Caco-2 (cell line): ENCODE measurements around the gene HGS. TPM values are rescaled to one million over a fixed set of nuclear protein-coding genes. Genes with fewer than 3 reads are reported as not detected.

ENCODE experiments used
- BruUV-seq: library from RNA; stranded (reverse); fragments of 400-500 nt; replicated peaks from 2 replicates; lab custom pipeline; 2021; lab: Mats Ljungman, UMichigan
- CTCF ChIA-PET: fragments of 300-600 bp; sonication (Branson Sonifier 250); formaldehyde crosslinking; loops from one replicate; lab custom pipeline; 2022; ENCODE audit warnings: antibody characterized with exemption; lab: Charles Lee
- POLR2A ChIA-PET: fragments of 300-600 bp; sonication (Branson Sonifier 250); formaldehyde crosslinking; loops from one replicate; lab custom pipeline; 2022; ENCODE audit warnings: antibody characterized with exemption; lab: Charles Lee
- DNase-seq, 2 experiments: peaks; one replicate each; pipeline versions ENCODE4 v3.0.0 to v3.0.0-alpha.2; 2020 to 2022
- H3K27me3 ChIP-seq: replicated peaks from 2 replicates; pipeline ENCODE4 v1.6.0; 2011; ENCODE audit warnings: low read length; ENCODE audit not compliant: control insufficient read depth, insufficient read depth
- H3K36me3 ChIP-seq: 2 replicates; pipeline ENCODE4 v1.5.1; 2011; ENCODE audit warnings: low read length; ENCODE audit not compliant: control insufficient read depth, insufficient read depth
- H3K4me1 ChIP-seq: fragments of 250-450 bp; sonication (Bioruptor Pico); 2 replicates; pipeline ENCODE4 v1.5.1; 2020; ENCODE audit warnings: mild to moderate bottlenecking
- H3K4me3 ChIP-seq: 2 replicates; pipeline ENCODE4 v1.5.1; 2011; ENCODE audit warnings: low read depth, mild to moderate bottlenecking, control low read depth, low read length
- H3K9me3 ChIP-seq: fragments of 250-450 bp; sonication (Bioruptor Pico); 2 replicates; pipeline ENCODE4 v1.5.1; 2020; ENCODE audit warnings: mild to moderate bottlenecking, moderate library complexity
- H3K27ac Mint-ChIP-seq: one replicate; pipeline ENCODE4 v1.8.0; 2022; ENCODE audit warnings: mixed read lengths; ENCODE audit not compliant: unreplicated experiment
- H3K27me3 Mint-ChIP-seq: one replicate; pipeline ENCODE4 v1.8.0; 2022; ENCODE audit warnings: mixed read lengths; ENCODE audit not compliant: insufficient read depth, unreplicated experiment
- H3K36me3 Mint-ChIP-seq: one replicate; pipeline ENCODE4 v1.8.0; 2022; ENCODE audit warnings: mild to moderate bottlenecking, mixed read lengths; ENCODE audit not compliant: insufficient read depth, unreplicated experiment
- H3K4me1 Mint-ChIP-seq: one replicate; pipeline ENCODE4 v1.8.0; 2022; ENCODE audit warnings: low read depth, mixed read lengths; ENCODE audit not compliant: unreplicated experiment
- H3K4me3 Mint-ChIP-seq: one replicate; pipeline ENCODE4 v1.8.0; 2022; ENCODE audit warnings: mild to moderate bottlenecking, moderate library complexity, mixed read lengths; ENCODE audit not compliant: unreplicated experiment
- H3K9me3 Mint-ChIP-seq: one replicate; pipeline ENCODE4 v1.8.0; 2022; ENCODE audit warnings: mixed read lengths; ENCODE audit not compliant: unreplicated experiment
- intact Hi-C: fragments of 100-400 bp; cut with micrococcal nuclease; formaldehyde crosslinking; loops from one replicate; pipeline ENCODE4 v1.10.0; 2022; ENCODE audit not compliant: unreplicated experiment
- total RNA-seq: library from RNA; stranded (reverse); gene quantifications from 2 replicates; pipeline ENCODE4 v1.2.3, GENCODE V29; 2022
- TF ChIP-seq, protein P1 (sequence below), 2 experiments: fragments of 200-600 bp in 1 of 2; IDR thresholded peaks; 1 replicate in 1 of 2; 2 replicates in 1 of 2; pipeline versions ENCODE4 v1.5.1 to v1.8.0; 2011 to 2022; ENCODE audit warnings: antibody characterized with exemption in 1 of 2, control low read depth in 1 of 2, inconsistent platforms in 1 of 2, low read depth in 1 of 2, low read length in 1 of 2, mild to moderate bottlenecking in 1 of 2, moderate library complexity in 1 of 2; ENCODE audit not compliant: insufficient read depth in 1 of 2, severe bottlenecking in 1 of 2, unreplicated experiment in 1 of 2

The HGS gene
- total RNA-seq, 1 experiment from 2014 or later: 176 TPM

DNA sequence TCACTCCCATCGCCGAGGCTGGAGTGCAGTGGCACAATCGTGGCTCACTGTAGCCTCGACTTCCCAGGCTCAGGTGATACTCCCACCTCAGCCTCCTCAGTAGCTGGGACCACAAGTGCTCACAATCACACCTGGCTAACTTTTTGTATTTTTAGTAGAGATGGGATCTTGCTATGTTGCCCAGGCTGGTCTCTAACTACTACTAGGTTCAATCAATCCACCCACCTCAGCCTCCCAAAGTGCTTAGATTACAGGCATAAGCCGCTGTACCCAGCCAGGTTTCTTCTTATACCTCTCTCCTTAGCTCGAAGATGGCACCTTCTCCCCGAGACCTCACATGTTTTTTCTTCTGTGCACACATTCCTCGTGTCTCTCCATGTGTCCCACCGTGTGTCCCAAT is 43.8 kb upstream of the HGS start:
- Mint-ChIP-seq H3K4me1 (no peaks in the 10 kb centered on the region), H3K27me3 (no peaks in the 10 kb centered on the region), H3K27ac (no peak overlapping the region), H3K9me3 (no peaks in the 10 kb centered on the region), H3K4me3 (no peak overlapping the region), H3K36me3 (peaks cover 20% of the 10 kb centered on the region)
- ChIA-PET CTCF (no interaction called here), POLR2A (no interaction called here)
- no peaks in the 10 kb centered on the region for H3K36me3 ChIP-seq
- TF ChIP-seq, protein P1, sequence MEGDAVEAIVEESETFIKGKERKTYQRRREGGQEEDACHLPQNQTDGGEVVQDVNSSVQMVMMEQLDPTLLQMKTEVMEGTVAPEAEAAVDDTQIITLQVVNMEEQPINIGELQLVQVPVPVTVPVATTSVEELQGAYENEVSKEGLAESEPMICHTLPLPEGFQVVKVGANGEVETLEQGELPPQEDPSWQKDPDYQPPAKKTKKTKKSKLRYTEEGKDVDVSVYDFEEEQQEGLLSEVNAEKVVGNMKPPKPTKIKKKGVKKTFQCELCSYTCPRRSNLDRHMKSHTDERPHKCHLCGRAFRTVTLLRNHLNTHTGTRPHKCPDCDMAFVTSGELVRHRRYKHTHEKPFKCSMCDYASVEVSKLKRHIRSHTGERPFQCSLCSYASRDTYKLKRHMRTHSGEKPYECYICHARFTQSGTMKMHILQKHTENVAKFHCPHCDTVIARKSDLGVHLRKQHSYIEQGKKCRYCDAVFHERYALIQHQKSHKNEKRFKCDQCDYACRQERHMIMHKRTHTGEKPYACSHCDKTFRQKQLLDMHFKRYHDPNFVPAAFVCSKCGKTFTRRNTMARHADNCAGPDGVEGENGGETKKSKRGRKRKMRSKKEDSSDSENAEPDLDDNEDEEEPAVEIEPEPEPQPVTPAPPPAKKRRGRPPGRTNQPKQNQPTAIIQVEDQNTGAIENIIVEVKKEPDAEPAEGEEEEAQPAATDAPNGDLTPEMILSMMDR (IDR thresholded peaks at IDR 0.05; ENCODE audit: insufficient read depth in 1 of 2, low read depth in 1 of 2, low read length in 1 of 2, severe bottlenecking in 1 of 2, unreplicated experiment in 1 of 2): no peak
- H3K9me3 ChIP-seq: no peaks in the 10 kb centered on the region
- no peak overlapping the region for H3K4me3 ChIP-seq
- H3K27me3 ChIP-seq: no peaks in the 10 kb centered on the region
- intact Hi-C loops: no loop called here
- H3K4me1 ChIP-seq: peaks cover 9% of the 10 kb centered on the region; the same call in 1 of the 2 replicates
- DNase-seq: no peak
- BruUV-seq: no TSS peak

DNA sequence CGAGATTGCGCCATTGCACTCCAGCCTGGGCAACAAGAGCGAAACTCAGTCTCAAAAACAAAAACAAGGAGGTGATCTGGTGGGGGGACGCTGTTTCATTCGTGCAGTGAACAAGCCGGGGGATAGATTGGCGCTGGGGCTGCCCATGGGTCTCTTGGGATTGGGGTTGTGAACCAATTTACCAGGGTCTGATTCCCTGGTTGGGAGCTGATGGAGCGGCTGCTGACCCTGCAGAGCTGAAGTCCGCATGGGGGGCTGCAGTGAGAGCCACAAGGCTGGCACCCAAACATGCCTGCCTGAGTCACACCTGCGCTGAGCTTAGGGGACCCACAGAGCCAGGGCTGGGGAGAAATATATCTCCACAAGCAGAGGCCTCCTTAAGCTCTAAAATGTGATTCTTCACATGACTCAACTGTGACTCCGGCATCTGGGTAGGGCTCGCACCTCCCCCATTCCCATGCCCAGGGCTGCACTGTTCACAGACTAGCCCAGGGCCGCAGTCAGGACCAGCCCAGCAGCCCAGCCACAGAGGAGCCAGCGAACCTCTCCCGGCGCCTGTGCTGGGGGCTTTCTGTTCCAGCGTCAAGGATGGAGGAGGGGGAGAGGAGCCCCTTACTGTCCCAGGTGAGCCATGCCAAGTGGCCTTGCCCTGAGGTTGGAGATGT is 41.9 kb upstream of the HGS start:
- no peaks in the 10 kb centered on the region for H3K9me3 Mint-ChIP-seq
- intact Hi-C loops: no loop called here
- H3K9me3 ChIP-seq: no peaks in the 10 kb centered on the region
- H3K27me3 ChIP-seq: no peaks in the 10 kb centered on the region
- H3K4me3 Mint-ChIP-seq: no peak overlapping the region
- ChIA-PET POLR2A (no interaction called here), CTCF (no interaction called here)
- BruUV-seq: no TSS peak
- H3K4me3 ChIP-seq: no peak overlapping the region
- H3K4me1 Mint-ChIP-seq: no peaks in the 10 kb centered on the region
- no peaks in the 10 kb centered on the region for H3K27me3 Mint-ChIP-seq
- H3K4me1 ChIP-seq: 0 out of 2 replicates have a peak, but pooled peaks cover 5% of the 10 kb centered on the region
- H3K27ac Mint-ChIP-seq: no peak overlapping the region
- TF ChIP-seq, protein P1 (IDR thresholded peaks at IDR 0.05; ENCODE audit: insufficient read depth in 1 of 2, low read depth in 1 of 2, low read length in 1 of 2, severe bottlenecking in 1 of 2, unreplicated experiment in 1 of 2): no peak
- no peak for DNase-seq
- peaks cover 3% of the 10 kb centered on the region for H3K36me3 Mint-ChIP-seq
- H3K36me3 ChIP-seq: no peaks in the 10 kb centered on the region

DNA sequence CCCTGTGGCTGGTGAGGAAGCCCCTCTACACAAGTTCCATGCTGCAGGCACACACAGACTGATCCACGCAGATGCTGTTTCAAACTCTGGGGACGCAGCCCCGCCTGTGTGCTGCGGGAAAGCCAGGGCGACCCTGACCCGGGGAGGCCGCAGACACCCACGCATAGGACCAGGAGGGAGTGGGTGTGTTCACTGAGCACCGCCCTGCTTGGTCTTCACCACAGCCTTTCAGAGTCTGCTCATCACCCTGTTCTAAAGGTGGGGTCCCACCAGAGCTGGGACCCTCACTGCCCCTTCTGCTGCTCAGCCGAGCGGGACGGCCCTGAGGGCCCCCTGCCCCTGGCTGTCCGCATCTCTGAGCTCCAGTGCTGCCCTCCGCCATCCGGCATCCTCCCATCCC is 39.3 kb upstream of the HGS start:
- Mint-ChIP-seq H3K4me3 (no peak overlapping the region), H3K36me3 (no peaks in the 10 kb centered on the region), H3K27me3 (no peaks in the 10 kb centered on the region), H3K4me1 (no peaks in the 10 kb centered on the region), H3K9me3 (no peaks in the 10 kb centered on the region), H3K27ac (no peak overlapping the region)
- POLR2A ChIA-PET: no interaction called here
- CTCF ChIA-PET: no interaction called here
- H3K36me3 ChIP-seq: no peaks in the 10 kb centered on the region
- no peak for DNase-seq
- H3K4me1 ChIP-seq: no peaks in the 10 kb centered on the region
- H3K4me3 ChIP-seq: no peak overlapping the region
- TF ChIP-seq, protein P1 (IDR thresholded peaks at IDR 0.05; ENCODE audit: insufficient read depth in 1 of 2, low read depth in 1 of 2, low read length in 1 of 2, severe bottlenecking in 1 of 2, unreplicated experiment in 1 of 2): no peak
- no TSS peak for BruUV-seq
- intact Hi-C loops: no loop called here
- H3K9me3 ChIP-seq: peaks cover 10% of the 10 kb centered on the region
- no peaks in the 10 kb centered on the region for H3K27me3 ChIP-seq
